NCI-H1436 treated with DMSO at 0.1 percent for 48 hours (cell line): ENCODE results near the gene TMEM132D.

Experiments used
- DNase-seq: peaks from one replicate; lab custom pipeline; 2025; lab: John Stamatoyannopoulos, UW

Gene TMEM132D

GRCh38 chr12:129184127-129184928 is 719.5 kb downstream of the TMEM132D start:
- DNase-seq: no peak

GRCh38 chr12:129179941-129180553 is 723.8 kb downstream of the TMEM132D start:
- no peak for DNase-seq

DNA sequence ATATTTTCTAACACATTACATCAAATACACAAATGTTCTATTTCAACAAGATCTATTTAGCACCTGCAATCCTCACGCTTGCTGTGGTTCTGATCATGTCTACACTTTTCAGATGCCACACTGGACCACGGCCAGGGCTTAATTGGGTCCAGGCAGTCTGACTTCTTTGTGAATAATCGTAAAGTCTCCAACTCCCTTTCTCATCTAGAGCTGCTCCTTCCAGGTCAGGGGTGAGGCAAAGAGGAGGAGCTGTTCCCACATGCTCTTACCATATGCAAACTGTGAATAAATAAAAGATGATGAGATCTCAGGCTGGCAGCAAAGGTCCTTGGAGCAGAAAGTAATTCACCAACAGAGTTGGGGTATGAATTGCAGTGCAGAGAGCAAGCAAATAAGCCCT is 733.9 kb downstream of the TMEM132D start:
- DNase-seq: no peak

DNA sequence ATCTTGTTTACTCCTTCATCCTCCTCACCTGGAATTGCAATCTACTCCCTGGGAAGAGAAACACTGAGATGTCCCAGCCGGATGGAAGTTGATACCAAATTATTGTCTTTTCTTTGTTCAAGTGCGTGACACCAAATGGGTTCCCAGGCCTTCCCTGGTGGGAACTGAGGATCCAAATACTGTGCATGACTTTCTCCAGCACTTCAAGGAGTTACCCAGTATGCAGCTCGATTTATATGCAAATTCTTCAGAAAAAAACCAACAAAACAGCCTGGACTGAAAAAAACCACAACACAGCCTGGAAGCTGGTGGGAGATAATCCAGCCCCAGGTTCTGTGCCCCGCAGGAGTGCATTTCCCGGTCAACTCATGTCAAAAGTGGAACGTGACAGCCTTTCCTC is 740.0 kb downstream of the TMEM132D start:
- no peak for DNase-seq

GRCh38 chr12:129163461-129163860 is 740.4 kb downstream of the TMEM132D start:
- no peak for DNase-seq

DNA sequence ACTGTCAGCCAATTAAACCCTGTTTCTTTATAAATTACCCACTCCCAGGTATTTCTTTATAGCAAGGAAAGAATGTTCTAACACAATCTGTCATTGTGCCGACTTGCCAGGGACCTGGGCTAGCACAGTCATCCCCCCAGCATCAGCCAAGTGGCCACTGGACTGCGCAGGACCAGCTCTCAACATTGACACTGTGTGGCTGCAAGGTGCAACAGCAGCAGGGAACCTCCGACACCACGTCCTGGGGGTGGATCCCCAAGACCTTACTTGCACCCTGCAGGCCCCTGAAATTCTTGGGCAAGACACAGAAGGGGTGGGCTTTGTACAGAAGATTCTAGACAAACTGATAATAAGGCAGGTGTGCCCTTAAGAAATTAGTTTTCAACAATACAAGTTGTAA is 741.0 kb downstream of the TMEM132D start:
- no peak for DNase-seq

- no peak for DNase-seq
Measured at GRCh38 chr12:129161511-129161910, 742.3 kb downstream of the TMEM132D start.

GRCh38 chr12:129160282-129160681 is 743.5 kb downstream of the TMEM132D start:
- no peak for DNase-seq

- no peak for DNase-seq
Measured at GRCh38 chr12:129152351-129153104, 751.3 kb downstream of the TMEM132D start.

- DNase-seq: no peak
Measured at GRCh38 chr12:129150721-129151120, 753.1 kb downstream of the TMEM132D start.

- no peak for DNase-seq
Measured at GRCh38 chr12:129145381-129145780, 758.4 kb downstream of the TMEM132D start.

DNA sequence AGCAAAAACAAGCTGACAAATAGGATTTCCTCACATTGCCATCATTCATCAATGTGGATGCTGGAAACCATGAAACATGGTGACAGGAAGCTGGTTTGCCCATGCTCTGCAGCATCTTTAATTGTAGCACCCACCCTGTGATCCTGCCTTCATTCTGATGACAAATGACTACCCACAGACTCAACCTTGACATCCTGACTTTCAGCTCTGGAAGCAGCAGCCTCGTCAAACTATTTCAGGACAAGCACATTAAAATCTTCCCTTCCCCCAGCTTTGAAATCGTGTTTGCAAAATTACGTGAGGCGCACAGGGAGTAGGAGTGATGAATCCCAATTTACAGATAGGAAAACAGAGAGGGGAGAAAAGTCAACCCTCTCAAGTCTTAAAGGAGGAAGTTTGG is 765.0 kb downstream of the TMEM132D start:
- no peak for DNase-seq

- no peak for DNase-seq
Measured at GRCh38 chr12:129136694-129137325, 767.0 kb downstream of the TMEM132D start.

DNA sequence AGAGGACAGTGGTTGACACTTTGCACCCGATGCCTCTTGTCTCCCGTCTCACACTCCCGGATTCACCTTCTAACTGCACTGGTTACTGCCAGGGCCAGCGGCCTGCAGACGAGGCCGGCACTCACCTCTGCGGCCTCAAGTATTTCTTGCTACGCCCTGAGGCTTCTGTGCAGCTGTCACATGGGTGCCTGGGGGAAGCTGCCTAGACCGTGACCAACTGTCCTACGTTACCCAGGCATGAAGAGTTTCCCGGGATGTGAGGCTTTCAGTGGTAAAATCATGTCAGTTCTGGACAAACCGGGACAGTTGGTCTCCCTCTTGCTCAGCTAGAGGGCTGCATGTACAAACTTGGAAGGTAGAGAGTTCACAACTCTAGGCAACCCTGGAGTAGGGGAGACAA is 776.1 kb downstream of the TMEM132D start:
- DNase-seq: no peak

DNA sequence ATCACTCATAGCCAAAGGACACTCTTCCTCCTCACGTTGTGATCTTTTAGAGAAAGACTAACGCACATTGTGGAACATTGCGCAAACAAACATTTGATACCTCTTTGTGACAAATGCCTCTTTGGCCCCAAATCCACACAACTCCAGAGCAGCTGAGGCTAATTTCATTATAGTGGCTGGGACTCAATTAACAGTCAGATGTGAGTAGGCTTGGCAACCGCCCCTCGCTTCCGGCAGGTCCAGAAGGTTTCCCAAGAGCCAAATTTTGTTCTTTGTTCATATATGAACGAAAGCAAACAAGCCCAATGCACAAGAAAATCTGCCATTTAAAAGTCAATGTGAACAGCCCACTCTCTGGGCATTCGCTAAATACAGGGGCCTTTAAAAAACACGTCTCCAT is 776.6 kb downstream of the TMEM132D start:
- DNase-seq: peak; percentile 15

GRCh38 chr12:129119537-129119936 is 784.3 kb downstream of the TMEM132D start:
- DNase-seq: no peak

DNA sequence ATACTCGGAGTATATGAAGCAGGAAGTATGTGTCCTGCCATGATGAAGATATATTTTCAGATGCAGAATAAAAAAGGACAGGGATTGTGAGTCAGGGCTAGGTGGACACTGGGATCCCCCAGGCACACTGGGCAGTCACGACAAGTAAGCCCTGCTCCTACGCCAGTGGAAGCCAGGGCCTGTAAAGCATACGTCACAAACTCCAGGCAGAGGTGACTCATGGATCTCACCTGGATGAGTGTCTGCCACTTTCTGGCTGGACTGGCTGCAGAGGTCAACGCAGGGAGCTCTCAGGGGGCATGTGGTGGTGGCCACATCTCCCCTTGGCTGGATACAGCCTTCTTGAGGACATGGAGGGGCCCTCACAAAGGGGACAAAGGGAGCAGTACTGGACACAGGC is 788.3 kb downstream of the TMEM132D start:
- DNase-seq: no peak

DNA sequence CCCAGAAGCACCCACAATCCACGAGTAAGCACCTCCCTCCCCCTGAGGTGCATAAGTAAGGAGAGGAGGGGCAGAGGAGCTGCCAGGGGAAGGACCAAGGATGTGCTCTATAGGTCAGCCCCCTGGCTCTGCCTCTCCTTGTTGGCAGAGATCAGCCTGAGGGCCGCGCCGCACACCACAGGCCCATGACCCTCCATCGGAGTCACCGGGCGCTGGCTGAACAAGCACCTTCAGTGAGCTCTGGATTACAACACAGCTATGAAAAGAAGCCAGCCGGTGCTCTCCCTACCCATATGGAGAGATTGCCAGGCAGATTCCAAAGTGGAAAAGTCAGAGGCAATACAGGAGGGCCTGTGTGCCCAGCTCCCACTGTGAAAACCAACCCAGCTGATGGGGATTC is 793.2 kb downstream of the TMEM132D start:
- DNase-seq: no peak

DNA sequence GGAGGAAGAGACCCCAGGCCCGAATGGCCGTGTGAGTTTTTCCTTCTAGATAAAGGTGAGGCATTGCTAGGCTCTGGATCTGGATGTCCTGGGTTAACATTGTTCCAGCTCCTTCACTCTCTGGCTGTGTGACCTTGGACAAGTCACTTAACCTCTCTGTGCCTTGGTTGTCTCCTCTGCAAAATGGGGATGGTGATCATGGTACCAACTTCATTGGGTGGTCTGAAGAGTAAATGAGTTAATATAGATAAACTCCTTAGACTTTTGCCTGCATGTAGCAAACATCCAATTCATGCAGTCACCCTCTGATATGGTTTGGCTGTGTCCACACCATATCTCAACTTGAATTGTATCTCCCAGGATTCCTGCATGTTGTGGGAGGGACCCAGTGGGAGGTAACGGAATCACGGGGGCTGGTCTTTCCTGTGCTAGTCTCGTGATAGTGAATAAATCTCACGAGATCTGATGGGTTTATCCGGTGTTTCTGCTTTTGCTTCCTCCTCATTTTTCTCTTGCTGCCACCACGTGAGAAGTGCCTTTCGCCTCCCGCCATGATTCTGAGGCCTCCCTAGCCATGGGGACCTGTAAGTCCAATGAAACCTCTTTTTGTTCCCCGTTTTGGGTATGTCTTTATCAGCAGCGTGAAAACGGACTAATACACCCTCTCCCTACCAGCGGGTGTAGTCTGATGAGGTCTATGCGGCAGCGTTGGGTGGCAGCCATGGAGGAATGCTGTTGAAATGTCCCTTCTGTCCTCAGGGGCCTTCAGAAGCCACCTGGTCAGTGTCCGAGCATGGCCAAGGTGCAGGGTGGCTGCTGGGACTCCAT is 794.4 kb downstream of the TMEM132D start:
- no peak for DNase-seq

DNA sequence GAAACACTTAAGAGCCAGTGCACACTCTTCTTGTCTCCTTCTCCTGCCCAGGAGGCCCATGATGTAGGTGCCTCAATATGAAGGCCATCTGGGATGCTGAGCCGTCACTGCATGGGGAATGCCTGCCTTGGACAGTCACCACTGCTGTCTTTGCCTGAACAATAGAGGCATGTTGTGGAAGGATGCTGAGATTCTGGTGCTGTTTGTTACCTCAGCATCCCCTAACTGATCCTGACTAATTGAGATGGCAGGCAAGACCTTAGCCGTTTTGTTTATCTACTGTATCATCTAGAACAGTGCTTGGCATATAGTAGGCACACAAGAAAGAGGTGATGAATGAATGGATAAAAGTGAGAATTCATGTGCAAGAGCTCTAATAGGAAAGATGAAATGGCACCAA is 797.1 kb downstream of the TMEM132D start:
- DNase-seq: no peak

- no peak for DNase-seq
Measured at GRCh38 chr12:129103231-129103630, 800.6 kb downstream of the TMEM132D start.

- DNase-seq: no peak
Measured at GRCh38 chr12:129102233-129102632, 801.6 kb downstream of the TMEM132D start.
